ENCODE results near the gene VASH1. TPM values are rescaled to one million over a fixed set of nuclear protein-coding genes. Genes with fewer than 3 reads are reported as not detected.

The VASH1 gene
- polyA plus RNA-seq, 2 of the 4 experiments (the other 2 are of a cell fraction), result 2.1 to 6.0 TPM

GRCh38 chr14:76742966-76743365, 18.3 kb upstream of the VASH1 start:
- ChIA-PET CTCF (interaction anchor here (0.9 kb wide), 1 partner anchor 64 kb away, joined by 3 read pairs; no protein-coding TSS in a partner anchor), POLR2A (no interaction called here)
- no peak overlapping the region for H3K4me2 ChIP-seq
- no peaks in the 10 kb centered on the region for H3K4me1 ChIP-seq
- FAIRE-seq (no peak), DNase-seq (ENCODE audit: low read depth in 1 of 2, low spot score in 1 of 2) (no peak), ATAC-seq (no peak)
- peaks cover 23% of the 10 kb centered on the region for H3K9me3 ChIP-seq
- H3K4me3 ChIP-seq, result no peak overlapping the region
- H3K27ac ChIP-seq, result no peak overlapping the region
- TF ChIP-seq ESRRA (IDR thresholded peaks at IDR 0.05; ENCODE audit: borderline replicate concordance, low read length), result no peak
- no peak for TF ChIP-seq RARB (CRISPR knock-in tag; IDR thresholded peaks at IDR 0.05)
- TF ChIP-seq NR3C1 (IDR thresholded peaks at IDR 0.05), result no peak
- no peak for TF ChIP-seq HOXA7 (CRISPR knock-in tag; IDR thresholded peaks at IDR 0.05)
- TF ChIP-seq KDM5A (IDR thresholded peaks at IDR 0.05), result no peak
- TF ChIP-seq EP300 (IDR thresholded peaks at IDR 0.05), result no peak
- TF ChIP-seq NFE2L2 (conservative IDR thresholded peaks at IDR 0.05; ENCODE audit: low read length), result no peak
- no peak for TF ChIP-seq TFCP2L1 (CRISPR knock-in tag; IDR thresholded peaks at IDR 0.05)
- no peak for TF ChIP-seq KDM1A (IDR thresholded peaks at IDR 0.05; ENCODE audit: low read depth)
- no peak for TF ChIP-seq MAX (IDR thresholded peaks at IDR 0.05)
- no peak for TF ChIP-seq USF2 (IDR thresholded peaks at IDR 0.05)
- TF ChIP-seq CTCF (IDR thresholded peaks at IDR 0.05), result no peak
- no peak for TF ChIP-seq ZNF302 (CRISPR knock-in tag; IDR thresholded peaks at IDR 0.05)
- no peak for TF ChIP-seq RCOR1 (IDR thresholded peaks at IDR 0.05; ENCODE audit: low read depth, low read length)
- no peak for TF ChIP-seq HES2 (IDR thresholded peaks at IDR 0.05)
- TF ChIP-seq EHF (CRISPR knock-in tag; IDR thresholded peaks at IDR 0.05), result no peak
- WGBS (ENCODE audit: missing lambda C conversion rate), result 39% methylated on average over 7 of the region's 7 CpGs

- ChIA-PET CTCF (interaction anchor here (0.5 kb wide), 1 partner anchor 784 kb away, joined by 3 read pairs; no protein-coding TSS in a partner anchor), POLR2A (no interaction called here)
- TF ChIP-seq RNF2 (IDR thresholded peaks at IDR 0.05; ENCODE audit: borderline replicate concordance, low read depth), result no peak
- TF ChIP-seq KDM5A (IDR thresholded peaks at IDR 0.05), result no peak
- TF ChIP-seq POLR2AphosphoS2 (conservative IDR thresholded peaks at IDR 0.05; ENCODE audit: low read length), result no peak
- no peak for TF ChIP-seq HOXA7 (CRISPR knock-in tag; IDR thresholded peaks at IDR 0.05)
- TF ChIP-seq TFCP2L1 (CRISPR knock-in tag; IDR thresholded peaks at IDR 0.05), result no peak
- no peak for TF ChIP-seq PHF8 (IDR thresholded peaks at IDR 0.05; ENCODE audit: borderline replicate concordance, low read depth)
- no peak for TF ChIP-seq RARB (CRISPR knock-in tag; IDR thresholded peaks at IDR 0.05)
- TF ChIP-seq HOXB13 (CRISPR knock-in tag; IDR thresholded peaks at IDR 0.05; ENCODE audit: low read depth), result no peak
- TF ChIP-seq RCOR1 (IDR thresholded peaks at IDR 0.05; ENCODE audit: low read depth, low read length), result no peak
- TF ChIP-seq NFE2L2 (conservative IDR thresholded peaks at IDR 0.05; ENCODE audit: low read length), result no peak
- TF ChIP-seq ZSCAN20 (CRISPR knock-in tag; IDR thresholded peaks at IDR 0.05), result no peak
- TF ChIP-seq NR3C1 (IDR thresholded peaks at IDR 0.05), result no peak
- TF ChIP-seq E2F6 (IDR thresholded peaks at IDR 0.05; ENCODE audit: borderline replicate concordance, low read depth), result no peak
- TF ChIP-seq ZC3H11A (IDR thresholded peaks at IDR 0.05), result no peak
- no peak for TF ChIP-seq HDAC2 (IDR thresholded peaks at IDR 0.05)
- TF ChIP-seq ZNF302 (CRISPR knock-in tag; IDR thresholded peaks at IDR 0.05), result no peak
- no peaks in the 10 kb centered on the region for H3K4me1 ChIP-seq
- 27% methylated on average over 5 of the region's 6 CpGs for WGBS (ENCODE audit: missing lambda C conversion rate)
- DNase-seq (ENCODE audit: low read depth in 1 of 2, low spot score in 1 of 2), result no peak
- no peak for FAIRE-seq
- no peak overlapping the region for H3K4me2 ChIP-seq
- ATAC-seq, result peak in 1 of 2 experiments; percentile 48; a peak in 3 of 6 replicates
- no peak overlapping the region for H3K27ac ChIP-seq
- no peak overlapping the region for H3K4me3 ChIP-seq
- H3K9me3 ChIP-seq, result no peaks in the 10 kb centered on the region
Measured at GRCh38 chr14:76752744-76753143, 8.5 kb upstream of the VASH1 start.
